Activated CD4-positive, alpha-beta T cell treated with anti-CD3 and anti-CD28 coated beads, Interleukin-2, amount 50 U/mL, for 48 hours (primary cell): ENCODE data around the gene ACSS1.

ENCODE experiments used
- DNase-seq, 2 experiments: peaks; one replicate each; pipeline ENCODE4 v3.0.0-alpha.2; 2020

Gene ACSS1

GRCh38 chr20:24992487-24993205 is 65.3 kb downstream of the ACSS1 start, which contains the start of gene APMAP:
APMAP (minus strand) TSS chr20:24992751; CDS start chr20:24992688, 63 bp downstream.
- DNase-seq = peak; percentile 97

- peak in 1 of 2 experiments; percentile 22 for DNase-seq
These were observed 65.9 kb downstream of the ACSS1 start for GRCh38 chr20:24991897-24992486.

DNA sequence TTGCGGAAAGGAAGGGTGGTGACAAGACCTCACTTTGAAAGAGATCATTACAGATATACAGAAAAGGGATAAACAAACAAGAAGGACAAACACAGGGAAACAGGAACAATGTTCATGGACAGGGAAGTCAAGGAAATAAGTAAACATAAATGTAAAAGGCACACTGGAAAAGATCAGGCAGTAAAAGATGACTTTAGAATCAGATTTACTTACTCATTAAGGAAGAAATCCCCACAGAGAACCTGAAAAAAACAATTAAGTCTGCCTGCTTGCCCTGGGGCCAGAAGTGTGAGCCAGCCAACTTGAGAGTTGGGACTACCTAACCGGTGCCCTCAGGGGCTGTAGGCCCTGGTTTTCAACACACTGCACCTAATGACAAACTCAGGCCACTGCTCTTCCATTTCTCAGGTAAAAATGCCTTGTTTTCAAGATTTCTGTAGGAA is 67.1 kb downstream of the ACSS1 start:
- no peak for DNase-seq

DNA sequence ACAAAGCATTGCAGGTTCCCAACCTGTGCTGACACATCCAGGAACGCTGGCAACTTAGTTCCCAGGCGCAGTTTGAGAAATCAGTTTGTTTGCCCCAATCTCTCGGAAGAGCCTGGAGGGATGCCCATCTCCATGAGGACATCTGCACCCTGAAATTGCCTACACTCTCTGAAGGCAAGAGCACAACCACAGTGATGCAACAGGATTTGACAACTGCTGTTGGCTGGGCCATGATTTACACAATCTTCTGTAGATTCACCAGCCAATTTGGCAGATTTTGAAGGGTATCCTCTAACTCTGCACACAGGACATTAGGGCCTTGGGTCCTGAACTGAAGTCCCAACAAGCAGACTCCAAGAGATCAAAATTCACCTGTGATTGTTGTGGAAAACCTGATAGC is 68.8 kb downstream of the ACSS1 start:
- no peak for DNase-seq

DNA sequence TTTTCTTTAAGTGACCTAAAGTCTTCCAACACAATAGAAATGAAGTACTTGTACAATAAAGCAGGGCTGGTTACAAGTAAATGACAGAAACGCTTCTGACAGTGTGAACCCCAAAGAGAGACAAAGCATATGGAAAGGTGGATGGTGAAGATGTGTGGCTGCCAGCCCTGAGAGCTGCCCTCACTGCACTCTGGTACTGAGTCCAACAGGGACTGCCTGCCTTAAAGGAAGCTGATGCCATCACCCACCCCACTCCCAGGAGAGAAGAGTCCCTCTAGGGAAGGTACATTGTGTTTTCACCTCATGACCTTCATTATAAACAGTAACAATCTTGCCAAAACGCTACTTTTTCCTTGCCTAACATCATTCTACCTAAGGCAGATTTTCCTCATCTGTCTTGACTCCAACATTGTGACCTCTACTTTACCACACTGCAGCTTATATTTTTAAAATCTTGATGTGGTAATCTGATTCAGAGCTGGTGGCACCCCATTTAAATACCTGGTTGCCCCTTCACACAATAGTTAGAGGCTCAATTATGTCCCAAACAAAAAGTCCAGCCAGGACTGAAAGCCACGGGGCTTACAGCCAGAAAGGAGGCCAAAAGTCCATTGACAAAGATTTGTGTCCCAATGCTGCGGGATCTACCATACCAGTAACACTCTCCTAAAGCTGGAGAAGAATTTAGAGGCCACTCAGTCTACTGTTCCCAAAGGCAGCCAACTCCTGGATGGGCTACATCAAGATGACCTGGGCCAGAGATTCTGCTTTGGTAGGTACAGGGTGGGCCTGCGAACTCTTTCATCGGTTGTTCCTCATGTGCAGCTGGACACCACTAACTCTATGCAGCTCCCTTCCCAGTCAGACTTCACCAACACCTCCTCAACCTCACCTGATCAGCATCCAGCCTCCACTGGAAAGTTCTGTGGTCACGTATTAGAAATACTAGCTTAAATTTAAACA is 69.8 kb downstream of the ACSS1 start:
- DNase-seq = no peak

DNA sequence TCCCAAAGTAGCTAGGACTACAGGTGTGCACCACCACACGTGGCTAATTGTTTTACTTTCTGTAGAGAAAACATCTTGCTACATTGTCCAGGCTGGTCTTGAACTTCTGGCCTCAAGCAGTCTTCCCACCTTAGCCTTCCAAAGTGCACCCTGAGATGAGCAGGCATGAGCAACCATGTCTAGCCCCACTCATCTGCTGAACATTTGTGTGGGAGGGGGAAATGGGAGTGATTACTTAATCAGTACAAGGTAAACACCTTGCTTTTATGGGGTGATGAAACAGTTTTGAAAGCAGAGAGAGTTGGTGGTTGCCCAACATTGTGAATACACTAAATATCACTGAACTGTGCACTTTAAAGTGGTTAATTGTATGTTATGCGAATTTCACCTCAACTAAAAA is 70.7 kb downstream of the ACSS1 start:
- no peak for DNase-seq

DNA sequence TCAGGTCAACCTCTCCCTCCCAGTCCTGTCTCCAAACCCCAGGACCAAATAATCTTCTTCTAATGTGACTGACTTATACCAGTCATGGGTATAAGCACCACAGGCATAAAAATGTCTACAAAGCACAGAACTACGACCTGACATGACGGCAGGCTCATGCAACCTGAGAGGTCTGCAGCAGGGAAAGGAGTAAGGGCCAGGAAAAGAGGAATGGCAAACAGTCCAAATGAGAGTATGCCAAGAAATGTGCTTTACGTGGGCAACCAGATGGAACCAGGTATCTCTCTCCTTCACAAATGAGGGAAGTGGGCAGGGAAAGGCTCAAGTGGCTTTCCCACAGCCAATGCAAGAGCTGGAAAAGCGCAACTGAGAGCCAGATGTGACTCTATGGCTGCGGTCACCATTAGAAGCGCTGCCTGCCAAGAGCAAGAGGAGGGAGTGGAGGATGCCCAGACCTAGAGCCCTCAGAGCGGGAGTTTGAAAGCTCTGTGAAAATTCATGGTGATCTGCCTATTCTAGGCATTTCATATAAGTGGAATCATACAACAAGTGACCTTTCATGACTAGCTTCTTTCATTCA is 71.4 kb downstream of the ACSS1 start:
- DNase-seq = no peak

GRCh38 chr20:24985802-24986201 is 72.1 kb downstream of the ACSS1 start:
- no peak for DNase-seq

DNA sequence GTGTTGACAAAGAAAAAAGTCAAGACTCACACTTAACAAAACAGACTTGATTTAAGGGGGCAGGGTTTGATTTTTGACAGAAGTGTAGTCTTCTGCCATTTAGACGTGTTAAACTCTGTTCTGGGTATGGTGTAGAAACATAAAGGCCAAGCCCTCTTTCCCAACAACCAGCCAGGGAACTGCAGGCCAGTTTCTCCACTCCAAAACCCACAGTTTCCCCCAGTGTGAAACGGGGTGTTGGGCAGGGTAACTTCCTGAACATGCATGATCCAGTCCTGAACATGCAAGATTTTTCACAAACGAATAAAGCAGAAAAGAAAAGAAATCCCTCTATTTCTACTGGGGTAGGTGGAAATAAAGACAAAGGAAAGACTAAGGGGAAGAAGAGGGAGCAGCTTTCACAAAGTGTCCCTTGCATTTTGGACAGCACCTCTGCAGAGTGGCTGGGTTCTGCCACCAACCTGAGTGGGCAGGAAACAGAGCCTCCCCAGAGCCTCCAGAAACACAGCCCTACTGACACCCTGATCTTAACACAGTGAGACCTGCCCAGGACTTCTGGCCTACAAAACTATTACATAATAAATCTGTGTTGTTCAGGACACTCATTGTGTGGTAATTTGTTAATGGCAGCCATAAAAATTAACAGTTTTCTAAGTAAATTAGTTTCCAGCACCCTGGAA is 72.8 kb downstream of the ACSS1 start:
- DNase-seq = no peak

- DNase-seq = no peak
These were observed 74.0 kb downstream of the ACSS1 start for GRCh38 chr20:24983896-24984295.

- no peak for DNase-seq
These were observed 76.1 kb downstream of the ACSS1 start for GRCh38 chr20:24981790-24982189.

GRCh38 chr20:24981282-24981681 is 76.7 kb downstream of the ACSS1 start:
- no peak for DNase-seq

GRCh38 chr20:24980291-24981053 is 77.5 kb downstream of the ACSS1 start:
- DNase-seq = no peak

DNA sequence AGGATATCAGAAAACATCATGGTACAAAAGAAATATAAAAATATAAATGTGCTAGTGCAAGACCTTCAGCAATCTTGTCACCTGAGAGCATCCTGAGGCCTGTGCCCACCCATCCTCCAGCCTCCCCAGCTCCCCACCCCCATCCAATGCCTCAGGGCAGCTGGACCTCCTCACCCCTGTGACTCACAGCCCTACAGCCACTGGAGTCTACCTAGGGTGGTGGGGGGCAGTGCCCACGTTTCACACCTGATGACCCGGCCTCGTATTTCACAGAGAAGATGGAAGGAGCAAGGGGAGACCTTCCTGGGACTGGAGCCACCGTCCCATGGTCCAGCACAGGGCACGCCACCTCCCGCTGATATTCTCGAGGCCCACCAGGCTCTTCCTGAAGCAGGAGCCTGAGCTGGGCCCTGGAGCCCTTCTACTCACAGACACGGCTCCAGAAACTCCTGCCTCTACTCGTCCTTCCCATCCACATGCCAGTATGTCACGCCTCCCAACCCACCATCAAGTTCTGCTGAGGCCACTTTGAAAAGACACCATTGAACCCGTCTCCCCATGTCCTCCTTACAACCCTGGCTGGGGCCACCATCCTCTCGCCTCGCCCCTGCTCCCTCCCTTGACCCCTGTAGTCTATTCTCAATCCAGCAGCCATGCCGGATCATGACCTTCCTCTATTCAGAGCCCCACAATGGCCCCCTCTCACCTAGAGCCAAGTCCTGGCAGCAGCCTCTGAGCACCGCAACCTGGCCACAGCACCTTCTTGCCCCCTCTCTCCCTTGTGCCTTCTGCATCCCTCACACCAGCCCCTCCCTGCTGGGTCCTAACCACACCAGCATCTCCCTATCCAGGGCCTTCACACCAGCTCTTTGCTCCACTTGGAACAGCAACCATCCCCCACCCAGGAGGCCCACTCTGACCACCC is 78.6 kb downstream of the ACSS1 start:
- DNase-seq = no peak

- DNase-seq = no peak
These were observed 79.4 kb downstream of the ACSS1 start for GRCh38 chr20:24978513-24978912.

- no peak for DNase-seq
These were observed 80.1 kb downstream of the ACSS1 start for GRCh38 chr20:24977797-24978196.

GRCh38 chr20:24977336-24977735 is 80.6 kb downstream of the ACSS1 start:
- no peak for DNase-seq

DNA sequence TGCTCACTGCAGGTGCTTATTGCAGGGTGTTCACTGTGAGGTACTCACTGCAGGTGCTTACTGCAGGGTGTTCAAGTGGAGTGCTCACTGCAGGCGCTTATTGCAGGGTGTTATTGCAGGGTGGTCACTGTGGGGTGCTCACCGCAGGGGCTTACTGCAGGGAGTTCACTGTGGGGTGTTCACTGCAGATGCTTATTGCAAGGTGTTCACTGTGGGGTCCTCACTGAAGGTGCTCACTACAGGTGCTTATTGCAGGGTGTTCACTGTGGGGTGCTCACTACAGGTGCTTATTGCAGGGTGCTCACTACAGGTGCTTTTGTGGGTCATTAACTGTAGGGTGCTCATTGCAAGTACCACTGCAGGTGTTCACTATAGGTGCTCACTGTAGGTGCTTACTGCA is 85.6 kb downstream of the ACSS1 start:
- no peak for DNase-seq

GRCh38 chr20:24971376-24972101 is 86.4 kb downstream of the ACSS1 start:
- DNase-seq = peak in 1 of 2 experiments; percentile 1

DNA sequence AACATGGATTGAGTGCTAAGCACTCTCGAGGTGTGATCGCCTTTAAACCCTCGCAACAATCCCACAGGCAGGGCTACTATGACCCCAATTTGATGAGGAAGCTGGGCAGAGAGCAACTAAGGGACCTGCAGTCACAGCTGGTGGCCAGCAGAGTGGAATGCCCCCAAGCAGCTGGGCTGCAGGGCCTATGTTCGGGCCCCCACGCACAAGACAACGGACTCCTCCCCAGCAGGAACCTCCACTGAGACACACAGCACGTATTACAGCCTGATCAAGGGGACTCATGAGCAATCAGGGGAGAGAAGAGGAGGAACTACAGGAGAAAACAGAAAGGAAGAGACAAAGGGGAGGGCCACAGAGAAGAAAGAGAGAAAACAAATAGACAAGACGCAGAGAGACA is 87.2 kb downstream of the ACSS1 start:
- no peak for DNase-seq
